GM10847 (cell line): ENCODE data around the gene FKBP6.

Source experiments
- POLR2A ChIP-seq: IDR thresholded peaks from 2 replicates; pipeline ENCODE4 v1.6.1; 2011; ENCODE audit not compliant: insufficient read length; ENCODE audit errors: extremely low read depth

The FKBP6 gene

DNA sequence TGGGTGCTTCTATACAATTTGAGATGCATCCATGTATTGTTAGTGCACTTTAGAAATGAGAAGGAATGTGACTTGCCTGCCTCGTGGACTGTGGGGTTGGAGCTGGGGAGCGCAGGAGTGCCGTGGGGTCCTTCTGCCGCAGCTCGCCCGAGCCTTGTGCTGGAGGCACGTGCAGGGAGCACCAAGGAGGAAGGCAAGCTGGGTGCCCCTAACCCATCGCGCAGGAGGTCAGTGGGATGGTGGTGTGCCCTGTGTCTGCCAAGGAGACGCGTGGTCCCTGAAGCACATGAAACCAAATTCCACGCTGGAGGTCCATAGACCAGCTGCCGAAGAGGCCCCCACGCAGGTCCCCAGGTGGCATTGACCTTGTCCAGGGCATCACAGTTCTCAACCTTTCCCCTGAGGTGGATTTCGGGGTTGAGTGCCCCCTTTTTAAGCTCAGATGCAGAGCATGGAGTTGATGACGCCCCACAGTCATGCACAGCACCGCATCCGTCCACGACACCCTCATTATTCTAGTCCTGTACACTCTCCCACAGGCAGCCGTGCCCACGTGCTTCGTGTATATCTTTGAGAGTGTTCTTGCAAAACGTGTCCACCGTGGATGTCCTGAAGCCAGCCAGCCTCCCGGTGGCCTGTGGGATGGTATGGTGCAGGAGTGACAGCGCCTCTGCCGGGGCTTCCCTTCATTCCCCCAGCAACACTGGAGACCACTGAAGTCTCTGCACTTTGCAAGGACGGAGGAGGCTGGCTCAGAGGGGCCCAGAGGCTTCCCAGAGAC, 35.5 kb downstream of the FKBP6 start:
- TF ChIP-seq POLR2A: no peak

DNA sequence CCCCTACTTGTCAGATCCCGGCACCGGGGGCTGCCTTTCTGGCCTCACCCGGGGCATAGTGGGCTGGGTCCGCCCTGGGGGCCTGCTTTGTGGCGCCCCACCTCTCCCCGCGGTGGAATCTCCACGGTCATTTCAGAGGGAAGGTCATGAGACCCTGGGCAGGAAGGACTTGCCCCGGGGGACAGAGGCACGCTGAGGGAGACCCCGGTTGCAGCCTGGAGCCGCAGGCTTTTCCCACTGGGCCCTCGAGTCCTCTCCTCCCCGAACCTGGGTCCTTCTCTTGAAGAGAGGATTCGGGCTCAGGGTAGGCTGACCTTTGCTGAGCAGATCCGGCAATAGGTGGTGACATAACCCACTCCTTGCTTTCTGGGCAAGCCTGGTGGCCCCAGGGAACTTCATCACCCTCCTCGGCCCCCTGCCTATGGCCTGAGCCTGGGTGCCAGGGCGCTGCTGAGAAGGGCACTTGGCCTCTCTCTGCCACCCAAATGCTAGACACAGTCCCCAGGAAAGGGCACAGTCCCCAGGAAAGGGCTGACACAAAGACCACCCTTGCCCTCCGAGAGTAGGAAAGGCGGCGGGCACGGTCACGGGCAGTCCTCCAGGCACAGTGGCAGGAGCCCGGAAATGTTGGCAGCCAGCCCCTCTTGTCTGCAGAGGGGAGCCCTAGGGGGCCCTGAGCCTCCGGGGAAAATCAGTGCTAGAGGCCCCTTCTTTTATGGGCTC, 36.2 kb downstream of the FKBP6 start:
- TF ChIP-seq POLR2A: no peak

DNA sequence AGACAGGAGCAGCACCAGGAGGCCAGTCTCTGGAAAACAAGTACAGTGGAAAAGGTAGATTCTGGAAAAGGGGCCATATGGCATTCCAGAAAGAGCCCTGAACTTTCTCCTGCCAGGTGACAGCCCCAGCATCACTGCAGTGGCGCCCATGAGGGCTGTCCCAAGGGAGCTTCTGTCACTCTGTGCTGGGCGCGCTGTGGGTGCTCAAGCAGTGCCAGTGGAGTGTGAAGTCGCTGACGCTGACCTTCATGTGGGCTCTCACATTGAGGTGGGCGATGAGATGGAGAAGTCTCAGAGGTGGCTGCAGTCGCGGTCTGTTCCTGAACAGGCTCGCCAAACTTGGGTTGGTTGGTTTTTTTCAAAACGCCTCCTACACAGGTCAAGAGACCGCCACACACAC, 38.2 kb downstream of the FKBP6 start:
- no peak for TF ChIP-seq POLR2A

DNA sequence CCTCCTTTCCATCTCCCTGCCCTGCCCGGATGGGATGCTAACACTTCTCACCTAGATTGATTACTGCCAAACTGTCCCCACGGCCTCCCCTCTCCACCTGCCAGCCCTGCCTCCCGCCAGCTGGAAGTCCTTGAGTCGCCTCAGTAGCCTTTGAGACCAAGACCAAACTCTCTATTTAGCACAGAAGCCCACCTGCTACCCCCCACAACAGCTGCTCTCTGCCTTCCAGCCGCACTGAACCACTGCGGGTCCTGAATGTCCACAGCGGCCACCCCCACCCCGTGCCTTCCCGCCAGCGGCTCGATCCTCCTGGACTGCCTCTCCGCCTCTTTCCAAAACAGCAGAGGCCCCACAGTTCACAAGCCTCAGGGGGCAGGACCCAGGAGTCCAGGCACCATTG, 39.0 kb downstream of the FKBP6 start:
- no peak for TF ChIP-seq POLR2A

DNA sequence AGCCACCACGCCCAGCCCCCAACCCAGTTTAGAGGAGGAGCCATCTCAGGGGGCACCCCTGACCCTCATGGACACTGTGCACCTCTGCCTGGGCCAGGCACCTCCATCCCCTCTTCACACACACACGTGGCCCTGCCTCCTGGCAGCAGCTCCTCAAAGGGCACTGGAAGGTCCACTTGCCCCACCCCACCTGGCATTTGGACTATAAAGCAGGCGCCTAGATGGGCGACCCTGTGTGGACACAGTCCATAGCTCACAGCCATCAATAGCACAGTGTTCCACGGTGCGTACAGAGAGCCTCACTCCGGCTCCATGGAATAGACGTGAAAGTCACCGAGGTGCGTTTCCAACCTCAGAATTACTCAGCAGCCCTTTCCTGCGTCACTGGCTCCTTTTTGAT, 41.0 kb downstream of the FKBP6 start:
- TF ChIP-seq POLR2A: no peak

DNA sequence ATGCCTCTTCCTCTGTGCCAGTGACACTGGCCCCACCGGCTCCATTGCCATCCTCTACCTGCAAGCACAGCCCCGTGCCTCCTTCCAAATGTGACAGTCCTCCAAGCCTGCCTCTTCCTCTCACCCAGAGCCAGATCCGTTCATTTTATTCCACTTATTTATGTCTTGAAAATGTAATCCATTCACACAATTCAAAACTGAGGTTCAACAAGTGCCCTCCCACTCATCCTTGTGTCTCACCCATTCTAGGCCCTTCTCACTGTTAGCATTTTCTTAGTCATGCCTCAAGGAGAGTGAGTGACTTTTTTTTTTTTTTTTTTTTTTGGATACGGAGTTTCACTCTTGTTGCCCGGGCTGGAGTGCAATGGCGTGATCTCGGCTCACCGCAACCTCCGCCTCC, 41.7 kb downstream of the FKBP6 start:
- no peak for TF ChIP-seq POLR2A

DNA sequence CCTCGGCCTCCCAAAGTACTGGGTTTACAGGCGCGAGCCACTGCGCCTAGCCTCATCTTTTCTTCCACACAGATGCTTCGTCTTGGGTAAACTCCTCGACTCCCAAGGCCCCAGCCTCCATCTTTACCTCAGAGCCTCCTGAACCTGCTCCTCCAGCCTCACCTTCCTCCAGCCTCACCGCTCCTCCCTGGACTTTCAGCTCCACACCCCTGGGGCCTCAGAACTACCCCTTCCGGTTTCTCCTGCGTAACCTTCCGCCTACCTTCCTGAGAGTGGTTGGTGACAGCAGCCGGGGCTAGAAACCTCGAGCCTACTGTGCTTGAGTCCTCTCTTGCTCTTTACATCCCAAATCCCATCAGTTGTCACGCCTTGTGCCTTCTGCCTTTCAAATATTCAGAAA, 45.8 kb downstream of the FKBP6 start:
- no peak for TF ChIP-seq POLR2A

DNA sequence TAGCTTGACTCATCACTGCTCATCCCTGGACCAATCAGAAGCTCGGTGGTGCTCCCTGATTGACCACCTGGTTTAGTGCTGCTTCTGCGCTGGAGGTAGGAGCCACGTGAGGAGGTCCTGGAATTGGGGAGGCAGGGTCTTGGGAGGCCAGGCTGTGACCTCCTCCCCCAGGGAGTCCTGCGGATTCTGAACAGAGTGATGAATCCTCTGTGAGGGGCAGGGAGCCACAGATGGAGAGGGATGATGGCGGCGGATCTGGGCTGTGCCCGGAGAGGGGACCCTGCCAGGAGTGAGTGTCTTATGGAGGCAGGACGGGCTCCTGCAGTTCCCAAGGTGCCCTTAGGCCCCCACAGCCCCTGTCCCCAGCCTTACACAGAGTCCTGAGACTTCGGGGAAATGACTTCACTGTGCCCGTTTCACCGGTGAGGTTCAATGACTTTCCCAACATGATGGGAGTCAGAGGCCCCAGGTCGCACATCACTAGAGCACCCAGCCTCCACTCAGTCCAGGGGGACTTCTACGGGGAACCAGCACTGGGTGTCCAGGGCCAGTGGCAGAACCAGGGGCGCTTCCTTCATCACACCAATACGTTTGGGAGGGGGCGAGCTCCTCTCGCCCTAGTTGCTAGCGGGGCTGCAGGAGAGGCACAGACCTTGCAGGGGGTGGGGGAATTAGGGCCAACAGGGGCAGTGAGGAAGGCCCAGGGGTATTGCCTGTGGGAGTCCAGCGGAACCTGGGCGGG, 48.9 kb downstream of the FKBP6 start:
- no peak for TF ChIP-seq POLR2A

DNA sequence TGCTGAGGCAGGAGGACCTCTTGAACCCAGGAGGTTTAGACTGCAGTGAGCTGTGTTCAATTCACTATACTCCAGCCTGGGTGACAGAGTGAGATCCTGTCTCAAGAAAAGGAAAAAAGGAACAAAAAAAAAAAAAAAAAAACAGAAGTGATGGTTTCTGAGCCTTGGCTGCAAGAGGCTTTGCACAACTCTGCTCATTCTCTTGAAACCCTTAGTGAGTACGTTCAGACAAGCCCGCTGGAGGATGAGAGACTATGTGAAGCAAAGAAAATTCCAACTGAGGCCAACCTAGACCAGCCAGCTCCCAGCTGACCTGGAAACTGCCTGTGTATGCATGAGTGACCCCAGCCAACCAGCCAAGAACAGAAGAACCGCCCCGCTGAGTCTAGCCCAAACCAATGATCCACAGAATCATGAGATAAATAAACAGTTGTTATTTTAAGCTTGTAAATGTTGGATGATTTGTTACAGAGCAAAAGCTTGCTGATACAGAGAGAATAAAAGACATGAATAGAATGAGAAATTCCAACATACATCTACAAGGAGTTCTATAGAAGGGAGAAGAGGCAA, 55.1 kb downstream of the FKBP6 start:
- no peak for TF ChIP-seq POLR2A

DNA sequence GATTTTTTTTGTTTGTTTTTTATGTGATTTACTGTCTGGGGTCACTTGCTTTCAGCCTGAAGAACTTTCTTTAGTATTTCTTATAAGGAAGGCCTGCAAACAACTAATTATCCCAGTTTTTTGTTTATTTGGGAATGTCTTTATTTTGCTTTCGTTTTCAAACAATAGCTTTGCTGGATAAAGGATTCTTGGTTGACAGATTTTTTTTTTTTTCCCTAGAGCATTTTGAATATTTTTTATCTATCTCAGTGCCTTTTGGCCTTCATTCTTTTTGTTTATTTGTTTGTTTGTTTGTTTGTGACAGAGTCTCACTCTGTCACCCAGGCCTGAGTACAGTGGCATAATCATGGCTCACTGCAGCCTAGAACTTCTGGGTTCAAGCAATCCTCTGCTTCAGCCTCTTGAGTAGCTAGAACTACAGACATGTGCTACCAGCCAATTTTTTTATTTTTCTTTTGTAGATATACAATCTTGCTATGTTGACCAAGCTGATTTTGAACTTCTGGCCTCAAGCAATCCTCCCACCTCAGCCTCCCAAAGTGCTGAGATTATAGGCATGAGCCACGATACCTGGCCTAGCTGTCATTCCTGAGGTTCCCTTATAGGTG, 59.4 kb downstream of the FKBP6 start:
- no peak for TF ChIP-seq POLR2A

DNA sequence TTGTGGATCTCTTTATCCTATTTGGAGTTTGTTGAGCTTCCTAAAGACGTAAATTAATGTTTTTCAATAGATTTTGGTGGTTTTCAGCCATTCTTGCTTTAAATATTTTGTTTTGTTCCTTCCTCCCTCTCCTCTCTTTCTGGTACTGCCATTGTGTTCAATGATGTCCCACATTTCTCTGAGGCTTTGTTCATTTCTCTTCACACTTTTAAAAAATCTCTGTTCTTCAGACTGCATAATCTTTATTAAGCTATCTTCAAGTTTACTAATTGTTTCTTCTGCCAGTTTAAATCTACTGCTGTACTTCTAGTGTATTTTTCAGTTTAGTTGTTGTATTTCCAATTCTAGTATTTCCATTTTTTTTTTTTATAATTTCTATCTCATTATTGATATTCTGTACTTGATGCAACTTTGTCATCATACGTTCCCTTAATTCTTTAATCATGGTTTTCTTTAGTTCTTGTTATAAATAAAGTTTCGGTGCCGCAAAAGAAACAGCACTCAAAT, 60.0 kb downstream of the FKBP6 start:
- no peak for TF ChIP-seq POLR2A

DNA sequence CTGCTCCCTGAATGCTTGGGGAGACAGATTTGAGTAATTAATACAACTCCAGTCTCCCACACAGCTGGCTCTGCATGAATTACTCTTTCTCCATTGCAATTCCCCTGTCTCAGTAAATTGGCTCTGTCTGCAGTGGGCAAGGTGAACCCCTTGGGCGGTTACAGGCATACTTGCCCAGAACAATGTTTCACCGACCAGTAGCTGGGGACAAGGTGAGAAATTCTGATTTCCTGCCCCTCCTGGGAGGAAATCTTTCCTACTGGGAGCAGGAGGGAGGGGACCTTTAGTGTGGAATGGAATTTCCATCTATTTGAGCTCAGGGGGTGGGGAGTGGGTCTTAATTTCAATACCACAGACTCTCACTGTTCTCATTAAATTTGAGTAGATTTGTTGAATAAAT, 63.4 kb downstream of the FKBP6 start:
- no peak for TF ChIP-seq POLR2A

DNA sequence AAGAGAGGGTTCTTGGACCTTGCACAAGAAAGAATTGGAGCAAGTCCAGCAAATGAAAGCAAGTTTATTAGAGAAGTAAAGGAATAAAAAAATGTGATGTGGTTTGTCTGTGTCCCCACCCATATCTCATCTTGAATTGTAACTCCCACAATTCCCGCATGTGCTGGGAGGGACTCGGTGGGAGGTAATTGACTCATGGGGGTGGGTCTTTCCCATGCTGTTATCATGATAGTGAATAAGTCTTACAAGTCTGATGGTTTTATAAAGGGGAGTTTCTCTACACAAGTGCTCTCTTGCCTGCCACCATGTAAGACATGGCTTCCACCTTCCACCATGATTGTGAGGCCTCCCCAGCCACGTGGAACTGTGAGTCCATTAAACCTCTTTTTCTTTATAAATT, 66.5 kb downstream of the FKBP6 start:
- TF ChIP-seq POLR2A: no peak

DNA sequence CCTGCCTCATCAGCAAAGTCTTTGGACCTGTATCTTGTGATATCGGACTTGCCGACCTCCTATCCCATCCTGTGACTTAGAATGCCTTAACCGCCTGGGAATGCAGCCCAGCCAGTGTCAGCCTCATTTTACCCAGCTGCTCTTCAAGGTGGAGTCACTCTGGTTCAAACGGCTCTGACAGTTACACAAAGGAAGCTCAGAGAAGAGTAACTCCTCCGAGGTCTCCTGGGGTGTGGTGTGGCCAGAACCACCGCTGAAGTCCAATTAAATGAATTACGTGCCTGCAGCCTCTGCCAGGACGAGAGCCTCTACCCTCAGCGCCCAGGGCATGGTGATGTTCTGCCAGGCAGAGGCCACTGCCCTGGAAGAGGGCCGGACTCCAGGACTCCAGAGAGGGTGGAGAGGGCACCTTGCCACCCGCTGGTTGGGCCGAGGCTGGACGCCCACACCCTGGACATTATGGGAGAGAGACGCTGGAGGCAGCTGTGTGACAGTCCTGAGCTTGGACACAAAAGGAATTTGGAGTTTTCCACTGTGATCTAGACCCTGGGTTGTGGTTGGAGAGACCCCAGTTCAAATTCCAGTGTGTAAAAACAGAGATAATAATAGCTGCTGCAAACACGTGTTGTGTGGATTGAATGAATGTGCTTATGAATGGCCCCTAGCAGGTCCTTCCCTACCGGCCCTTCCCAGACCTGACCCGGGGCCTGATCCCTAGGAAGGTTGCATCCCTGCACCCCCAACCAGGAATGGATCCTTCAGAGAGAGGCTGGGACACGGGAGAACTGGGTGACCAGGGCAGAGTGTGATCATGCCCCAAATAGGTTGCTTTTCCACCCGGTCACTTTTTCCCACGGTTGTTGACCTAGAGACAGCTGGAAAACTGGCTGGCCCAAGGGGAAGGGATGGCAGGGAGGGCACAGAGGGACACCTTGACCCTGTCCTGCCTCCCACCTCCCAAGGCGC, 67.9 kb downstream of the FKBP6 start:
- TF ChIP-seq POLR2A: no peak
